Ovary (tissue), 3 donors: Measurements from ENCODE around the gene PDSS2.

Experiments used
- CTCF ChIP-seq, 3 donors: fragments of 450-650 bp in 2 of 3; fragments of 200-600 bp in 1 of 3; IDR thresholded peaks; one replicate each; pipeline versions ENCODE4 v1.5.1 to v1.8.0; 2016 to 2022; ENCODE audit warnings: antibody characterized with exemption in 3 of 3, mild to moderate bottlenecking in 1 of 3
- POLR2A ChIP-seq: fragments of 450-650 bp; IDR thresholded peaks from one replicate; pipeline ENCODE4 v1.6.1; 2017; ENCODE audit warnings: antibody characterized with exemption, mild to moderate bottlenecking, moderate library complexity
- donor health status: DM: no; HTN: no; CAD: no.

GRCh38 chr6:107337191-107337741 is 122.1 kb downstream of the PDSS2 start:
- TF ChIP-seq CTCF (IDR thresholded peaks at IDR 0.05) = no peak
- TF ChIP-seq POLR2A = no peak
